Measurements from ENCODE around the gene AFDN.

The AFDN gene

GRCh38 chr6:167841981-167842380 lies 15.3 kb downstream of the AFDN start:
- DNase-seq (ENCODE audit: low read depth, low spot score): no peak

GRCh38 chr6:167842457-167842856 lies 15.7 kb downstream of the AFDN start:
- DNase-seq (ENCODE audit: low read depth, low spot score): no peak

- DNase-seq (ENCODE audit: low read depth, low spot score): no peak
These were observed 16.3 kb downstream of the AFDN start for GRCh38 chr6:167843023-167843422.

- no peak for DNase-seq (ENCODE audit: low read depth, low spot score)
These were observed 19.1 kb downstream of the AFDN start for GRCh38 chr6:167845856-167846255.

- no peak for DNase-seq (ENCODE audit: low read depth, low spot score)
These were observed 20.4 kb downstream of the AFDN start for GRCh38 chr6:167846997-167847606.

- no peak for DNase-seq (ENCODE audit: low read depth, low spot score)
These were observed 21.2 kb downstream of the AFDN start for GRCh38 chr6:167847936-167848335.

- no peak for DNase-seq (ENCODE audit: low read depth, low spot score)
These were observed 22.1 kb downstream of the AFDN start for GRCh38 chr6:167848783-167849182.

- DNase-seq (ENCODE audit: low read depth, low spot score): no peak
These were observed 23.2 kb downstream of the AFDN start for GRCh38 chr6:167849846-167850459.

GRCh38 chr6:167850782-167851181 lies 24.1 kb downstream of the AFDN start:
- DNase-seq (ENCODE audit: low read depth, low spot score): no peak

GRCh38 chr6:167851370-167851952 lies 24.8 kb downstream of the AFDN start:
- no peak for DNase-seq (ENCODE audit: low read depth, low spot score)

- DNase-seq (ENCODE audit: low read depth, low spot score): no peak
These were observed 29.2 kb downstream of the AFDN start for GRCh38 chr6:167855825-167856425.

- no peak for DNase-seq (ENCODE audit: low read depth, low spot score)
These were observed 29.8 kb downstream of the AFDN start for GRCh38 chr6:167856474-167856873.

- no peak for DNase-seq (ENCODE audit: low read depth, low spot score)
These were observed 30.4 kb downstream of the AFDN start for GRCh38 chr6:167856999-167857660.

GRCh38 chr6:167858086-167858591 lies 31.4 kb downstream of the AFDN start:
- no peak for DNase-seq (ENCODE audit: low read depth, low spot score)

- no peak for DNase-seq (ENCODE audit: low read depth, low spot score)
These were observed 32.3 kb downstream of the AFDN start for GRCh38 chr6:167858842-167859664.

- DNase-seq (ENCODE audit: low read depth, low spot score): no peak
These were observed 34.0 kb downstream of the AFDN start for GRCh38 chr6:167860550-167861226.

GRCh38 chr6:167861424-167861823 lies 34.7 kb downstream of the AFDN start:
- DNase-seq (ENCODE audit: low read depth, low spot score): no peak

- no peak for DNase-seq (ENCODE audit: low read depth, low spot score)
These were observed 37.2 kb downstream of the AFDN start for GRCh38 chr6:167863897-167864296.

- no peak for DNase-seq (ENCODE audit: low read depth, low spot score)
These were observed 39.9 kb downstream of the AFDN start for GRCh38 chr6:167866642-167867041.

- no peak for DNase-seq (ENCODE audit: low read depth, low spot score)
These were observed 43.6 kb downstream of the AFDN start for GRCh38 chr6:167870321-167870720.
